Fibroblast of mammary gland (primary cell): ENCODE measurements around the gene ASB1.

Experiments
- DNase-seq: peaks from one replicate; pipeline ENCODE4 v3.0.0-alpha.2; 2010; ENCODE audit warnings: low read depth
- H3K4me3 ChIP-seq: 2 replicates; pipeline ENCODE4 v1.5.1; 2011; ENCODE audit warnings: low read depth, mild to moderate bottlenecking, low read length, moderate library complexity; ENCODE audit not compliant: control insufficient read depth
- CTCF ChIP-seq: conservative IDR thresholded peaks from 2 replicates; pipeline ENCODE4 v1.5.1; 2011; ENCODE audit warnings: low read depth, low read length, inconsistent platforms; ENCODE audit not compliant: control insufficient read depth, insufficient read depth

The ASB1 gene, protein sequence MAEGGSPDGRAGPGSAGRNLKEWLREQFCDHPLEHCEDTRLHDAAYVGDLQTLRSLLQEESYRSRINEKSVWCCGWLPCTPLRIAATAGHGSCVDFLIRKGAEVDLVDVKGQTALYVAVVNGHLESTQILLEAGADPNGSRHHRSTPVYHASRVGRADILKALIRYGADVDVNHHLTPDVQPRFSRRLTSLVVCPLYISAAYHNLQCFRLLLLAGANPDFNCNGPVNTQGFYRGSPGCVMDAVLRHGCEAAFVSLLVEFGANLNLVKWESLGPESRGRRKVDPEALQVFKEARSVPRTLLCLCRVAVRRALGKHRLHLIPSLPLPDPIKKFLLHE

DNA sequence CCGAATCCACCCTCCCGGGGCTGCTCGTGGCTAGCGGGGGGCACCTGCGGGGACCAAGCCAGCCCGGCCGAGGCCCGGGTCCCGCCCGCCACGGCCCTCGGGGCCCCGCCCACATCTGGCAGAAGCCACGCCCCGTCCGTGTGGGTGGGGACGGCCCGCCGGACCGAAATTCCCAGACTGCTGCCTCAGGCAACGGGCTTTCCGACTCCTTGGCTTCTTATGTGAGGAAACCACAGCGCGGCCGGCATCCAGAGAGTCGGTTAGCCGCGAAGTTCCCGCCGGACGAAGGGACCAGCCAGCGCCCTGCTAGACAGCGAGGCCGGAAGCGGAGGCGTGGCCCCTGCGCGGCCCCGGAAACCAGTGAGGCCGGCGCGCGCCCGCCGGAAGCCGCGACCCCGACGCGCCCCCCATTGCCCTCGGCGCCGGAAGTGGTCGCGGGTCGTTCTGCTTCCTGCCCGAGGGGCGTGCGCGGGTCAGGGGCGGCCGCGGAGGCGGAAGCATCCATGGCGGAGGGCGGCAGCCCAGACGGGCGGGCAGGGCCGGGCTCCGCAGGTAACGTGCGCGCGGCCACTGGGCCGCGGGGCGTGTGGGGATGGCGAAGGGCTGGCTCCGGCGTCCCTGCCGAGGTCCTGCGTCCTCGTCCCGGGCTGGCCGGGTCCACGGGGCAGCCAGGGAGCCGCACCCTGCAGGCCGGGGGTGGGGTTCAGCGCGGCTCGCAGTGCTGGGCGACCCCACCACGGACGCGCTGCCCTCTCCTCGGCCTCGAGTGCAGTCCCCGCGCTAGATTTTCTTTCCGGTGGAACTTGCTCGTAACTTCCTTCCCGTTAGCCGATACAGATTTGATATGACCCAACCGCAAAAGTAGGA lies at the start of gene ASB1:
ASB1 (plus strand) TSS at position 360 of the 867 bp plus-strand sequence; CDS start at position 504, 144 bp downstream.
- TF ChIP-seq CTCF = no peak
- peak; percentile 88 for DNase-seq
- H3K4me3 ChIP-seq = peak within 1 kb of the TSS; percentile 92

DNA sequence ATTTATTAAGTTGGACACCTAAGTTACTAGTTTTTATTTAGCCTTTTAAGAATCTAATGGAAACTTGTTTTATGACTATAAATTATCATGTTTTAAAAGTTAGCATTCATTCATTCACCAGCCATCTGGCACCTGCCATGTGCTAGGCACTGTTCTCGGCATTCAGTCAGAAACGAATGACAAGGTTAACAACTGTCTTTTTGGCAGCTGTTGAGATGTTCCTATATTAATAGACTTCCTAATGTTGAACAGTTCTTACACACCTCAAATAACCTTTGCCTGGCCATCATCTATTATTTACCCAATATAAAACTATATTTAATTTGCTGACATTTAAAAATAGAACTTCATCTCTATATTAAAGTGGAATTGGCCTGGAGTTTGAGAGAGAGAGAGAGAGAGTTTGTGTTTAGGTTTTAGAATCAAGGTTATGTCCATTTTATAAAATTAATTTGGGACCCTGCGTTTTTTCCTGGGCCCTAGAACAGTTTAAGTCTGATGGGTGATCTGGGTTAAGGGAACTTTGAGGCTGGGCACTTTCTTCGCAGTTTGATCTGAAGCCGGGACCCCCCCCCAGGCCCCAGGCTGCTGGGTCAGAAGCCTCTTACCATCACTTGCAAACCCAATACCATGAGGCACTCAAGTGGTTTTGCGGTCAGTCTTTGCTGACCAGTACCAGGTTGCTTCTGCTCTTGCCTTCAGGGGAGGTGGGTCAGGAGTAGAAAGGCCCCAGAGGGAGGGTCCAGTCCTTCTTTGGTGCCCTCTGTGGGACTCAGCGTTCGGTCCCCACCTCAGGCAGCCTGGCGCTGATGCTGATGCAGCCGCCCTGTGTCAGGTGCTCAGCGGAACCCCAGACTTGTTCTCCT lies 48.3 kb upstream of the ASB1 start:
- H3K4me3 ChIP-seq = no peak overlapping the region
- no peak for TF ChIP-seq CTCF
- DNase-seq = no peak

DNA sequence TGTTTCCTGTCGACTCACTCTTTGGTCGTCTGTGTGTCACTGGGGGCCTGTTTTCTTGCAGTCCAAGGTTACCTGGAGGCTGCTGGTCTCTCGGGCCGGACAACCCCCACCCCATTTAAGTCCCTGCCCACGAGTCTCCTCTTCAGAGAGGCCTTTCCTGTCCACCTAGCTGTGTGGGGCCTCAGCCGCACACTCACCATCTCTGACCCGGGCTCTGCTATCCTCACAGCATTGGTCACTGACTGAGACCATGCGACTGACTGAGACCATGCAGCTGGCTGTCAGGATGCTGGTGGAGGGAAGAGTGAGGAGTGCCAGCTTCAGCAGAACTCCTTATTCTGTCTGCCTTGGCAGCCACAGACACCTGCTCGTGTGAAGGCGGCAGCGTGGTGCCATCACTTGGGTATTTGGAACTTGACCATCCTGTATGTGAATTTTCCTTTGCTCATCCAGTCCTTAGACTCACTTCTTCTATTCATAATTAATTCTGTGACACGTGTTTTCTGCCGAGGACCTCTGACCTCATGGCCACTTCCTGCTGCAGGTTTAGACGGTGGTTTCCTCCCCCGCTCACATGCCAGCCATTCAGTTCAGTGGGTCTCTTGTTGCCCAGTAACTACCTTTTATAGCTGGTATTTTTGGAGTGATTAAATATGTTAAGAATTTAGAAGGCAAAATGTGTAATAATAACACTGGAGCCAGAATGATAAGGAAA lies 47.5 kb upstream of the ASB1 start:
- TF ChIP-seq CTCF = no peak
- no peak for DNase-seq
- no peak overlapping the region for H3K4me3 ChIP-seq

- H3K4me3 ChIP-seq = no peak overlapping the region
- DNase-seq = no peak
- TF ChIP-seq CTCF = no peak
These were observed 46.4 kb upstream of the ASB1 start for GRCh38 chr2:238380336-238380735.

- no peak for TF ChIP-seq CTCF
- peak; percentile 68 for DNase-seq
- no peak overlapping the region for H3K4me3 ChIP-seq
These were observed 45.9 kb upstream of the ASB1 start for GRCh38 chr2:238380785-238381184.

GRCh38 chr2:238381341-238382115 lies 45.2 kb upstream of the ASB1 start:
- DNase-seq = no peak
- H3K4me3 ChIP-seq = no peak overlapping the region
- TF ChIP-seq CTCF = no peak
